Measurements from ENCODE around the gene CTSF.

DNA sequence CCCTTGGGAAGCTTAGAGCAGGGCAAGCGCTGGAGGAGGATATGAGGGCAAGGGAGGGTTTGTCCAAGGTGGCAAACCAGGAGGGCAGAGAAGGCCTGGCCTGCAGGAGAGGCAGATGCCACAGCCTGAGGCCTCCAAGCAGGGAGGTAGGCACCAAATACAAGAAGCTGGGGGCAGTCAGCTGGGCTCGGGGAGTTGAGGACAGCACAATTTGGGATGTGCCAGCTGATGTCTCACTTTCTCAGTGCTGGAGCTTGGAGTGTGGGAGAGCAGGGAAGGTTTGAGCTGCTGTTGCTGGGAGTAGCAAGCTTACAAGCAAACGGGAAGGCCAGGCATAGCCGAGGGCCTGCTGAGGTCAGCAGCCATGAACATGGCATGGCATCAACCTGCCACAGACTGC, 26.5 kb downstream of the CTSF start:
- TF ChIP-seq, protein P1, sequence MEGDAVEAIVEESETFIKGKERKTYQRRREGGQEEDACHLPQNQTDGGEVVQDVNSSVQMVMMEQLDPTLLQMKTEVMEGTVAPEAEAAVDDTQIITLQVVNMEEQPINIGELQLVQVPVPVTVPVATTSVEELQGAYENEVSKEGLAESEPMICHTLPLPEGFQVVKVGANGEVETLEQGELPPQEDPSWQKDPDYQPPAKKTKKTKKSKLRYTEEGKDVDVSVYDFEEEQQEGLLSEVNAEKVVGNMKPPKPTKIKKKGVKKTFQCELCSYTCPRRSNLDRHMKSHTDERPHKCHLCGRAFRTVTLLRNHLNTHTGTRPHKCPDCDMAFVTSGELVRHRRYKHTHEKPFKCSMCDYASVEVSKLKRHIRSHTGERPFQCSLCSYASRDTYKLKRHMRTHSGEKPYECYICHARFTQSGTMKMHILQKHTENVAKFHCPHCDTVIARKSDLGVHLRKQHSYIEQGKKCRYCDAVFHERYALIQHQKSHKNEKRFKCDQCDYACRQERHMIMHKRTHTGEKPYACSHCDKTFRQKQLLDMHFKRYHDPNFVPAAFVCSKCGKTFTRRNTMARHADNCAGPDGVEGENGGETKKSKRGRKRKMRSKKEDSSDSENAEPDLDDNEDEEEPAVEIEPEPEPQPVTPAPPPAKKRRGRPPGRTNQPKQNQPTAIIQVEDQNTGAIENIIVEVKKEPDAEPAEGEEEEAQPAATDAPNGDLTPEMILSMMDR (IDR thresholded peaks at IDR 0.05; ENCODE audit: control extremely low read depth in 1 of 3, insufficient read depth in 1 of 3, low read depth in 1 of 3, low read length in 3 of 3), result no peak
- TF ChIP-seq, protein P2, sequence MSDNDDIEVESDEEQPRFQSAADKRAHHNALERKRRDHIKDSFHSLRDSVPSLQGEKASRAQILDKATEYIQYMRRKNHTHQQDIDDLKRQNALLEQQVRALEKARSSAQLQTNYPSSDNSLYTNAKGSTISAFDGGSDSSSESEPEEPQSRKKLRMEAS (IDR thresholded peaks at IDR 0.05), result no peak
- TF ChIP-seq, protein P3, sequence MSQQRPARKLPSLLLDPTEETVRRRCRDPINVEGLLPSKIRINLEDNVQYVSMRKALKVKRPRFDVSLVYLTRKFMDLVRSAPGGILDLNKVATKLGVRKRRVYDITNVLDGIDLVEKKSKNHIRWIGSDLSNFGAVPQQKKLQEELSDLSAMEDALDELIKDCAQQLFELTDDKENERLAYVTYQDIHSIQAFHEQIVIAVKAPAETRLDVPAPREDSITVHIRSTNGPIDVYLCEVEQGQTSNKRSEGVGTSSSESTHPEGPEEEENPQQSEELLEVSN (IDR thresholded peaks at IDR 0.05), result no peak
- TF ChIP-seq POLR2AphosphoS5 (IDR thresholded peaks at IDR 0.05; ENCODE audit: low read depth, low read length) (no peak), KDM1A (IDR thresholded peaks at IDR 0.05; ENCODE audit: borderline replicate concordance, low read length) (no peak), GTF2F1 (IDR thresholded peaks at IDR 0.05; ENCODE audit: borderline replicate concordance, low read depth, low read length) (no peak), SRF (IDR thresholded peaks at IDR 0.05; ENCODE audit: low read depth, low read length) (no peak), RFX5 (IDR thresholded peaks at IDR 0.05; ENCODE audit: borderline replicate concordance, low read depth, low read length) (no peak), POLR2A (IDR thresholded peaks at IDR 0.05; ENCODE audit: control extremely low read depth in 1 of 2, low read depth in 2 of 2, low read length in 2 of 2) (no peak), HDAC2 (IDR thresholded peaks at IDR 0.05; ENCODE audit: borderline replicate concordance in 1 of 2, low read depth in 2 of 2, low read length in 2 of 2) (no peak)

Measured in H1 (cell line).